ENCODE measurements around the gene PRKG1. TPM values are rescaled to one million over a fixed set of nuclear protein-coding genes. Genes with fewer than 3 reads are reported as not detected.
"Not testable (repeated sequence)": the region's sequence is repeated elsewhere in the genome, so short reads cannot be mapped to it uniquely, and the experiment has no call there.

The PRKG1 gene
- total RNA-seq, 2 experiments from 2014 or later = not detected

GRCh38 chr10:51544933-51545332, 470.6 kb downstream of the PRKG1 start:
- no peaks in the 10 kb centered on the region for H3K9me3 Mint-ChIP-seq (ENCODE audit: low read depth)
- CTCF ChIA-PET = interaction anchor here (0.8 kb wide), 1 partner anchor 54 kb away, joined by 3 read pairs; no protein-coding TSS in a partner anchor

GRCh38 chr10:51547941-51548340, 473.7 kb downstream of the PRKG1 start:
- DNase-seq (no peak), ATAC-seq (no peak)
- Mint-ChIP-seq H3K27ac (no peak overlapping the region), H3K27me3 (no peaks in the 10 kb centered on the region), H3K4me1 (no peaks in the 10 kb centered on the region), H3K36me3 (no peaks in the 10 kb centered on the region), H3K4me3 (no peak overlapping the region), H3K9me3 (ENCODE audit: low read depth) (no peaks in the 10 kb centered on the region)
- CTCF ChIA-PET = no interaction called here

More at GRCh38 chr10:51544933-51545332, 470.6 kb downstream of the PRKG1 start:
- ATAC-seq = no peak
- Mint-ChIP-seq H3K27me3 (peaks cover 3% of the 10 kb centered on the region), H3K4me1 (no peaks in the 10 kb centered on the region), H3K27ac (no peak overlapping the region), H3K4me3 (no peak overlapping the region), H3K36me3 (no peaks in the 10 kb centered on the region)
- no peak for DNase-seq

GRCh38 chr10:51552879-51553278, 478.6 kb downstream of the PRKG1 start:
- DNase-seq (no peak), ATAC-seq (no peak)
- Mint-ChIP-seq H3K4me3 (no peak overlapping the region), H3K9me3 (ENCODE audit: low read depth) (no peaks in the 10 kb centered on the region), H3K36me3 (no peaks in the 10 kb centered on the region), H3K4me1 (no peaks in the 10 kb centered on the region), H3K27ac (no peak overlapping the region), H3K27me3 (no peaks in the 10 kb centered on the region)
- CTCF ChIA-PET = interaction anchor here (0.6 kb wide), 1 partner anchor 71 kb away, joined by 4 read pairs; no protein-coding TSS in a partner anchor

GRCh38 chr10:51564896-51565510, 490.7 kb downstream of the PRKG1 start:
- Mint-ChIP-seq H3K4me3 (no peak overlapping the region), H3K36me3 (no peaks in the 10 kb centered on the region), H3K27me3 (no peaks in the 10 kb centered on the region), H3K4me1 (no peaks in the 10 kb centered on the region), H3K9me3 (ENCODE audit: low read depth) (no peaks in the 10 kb centered on the region), H3K27ac (no peak overlapping the region)
- ATAC-seq (no peak), DNase-seq (no peak)
- CTCF ChIA-PET = no interaction called here

- H3K9me3 Mint-ChIP-seq (ENCODE audit: low read depth) = no peaks in the 10 kb centered on the region
- H3K36me3 Mint-ChIP-seq = no peaks in the 10 kb centered on the region
- DNase-seq (no peak), ATAC-seq (no peak)
- H3K27me3 Mint-ChIP-seq = no peaks in the 10 kb centered on the region
- H3K27ac Mint-ChIP-seq = no peak overlapping the region
- H3K4me3 Mint-ChIP-seq = no peak overlapping the region
- CTCF ChIA-PET = no interaction called here
- no peaks in the 10 kb centered on the region for H3K4me1 Mint-ChIP-seq
Observed at GRCh38 chr10:51567271-51567670, 493.0 kb downstream of the PRKG1 start.

- no peaks in the 10 kb centered on the region for H3K36me3 Mint-ChIP-seq
- H3K4me1 Mint-ChIP-seq = no peaks in the 10 kb centered on the region
- no peak overlapping the region for H3K4me3 Mint-ChIP-seq
- no peak for ATAC-seq
- H3K9me3 Mint-ChIP-seq (ENCODE audit: low read depth) = no peaks in the 10 kb centered on the region
- no peak for DNase-seq
- CTCF ChIA-PET = no interaction called here
- H3K27ac Mint-ChIP-seq = no peak overlapping the region
- H3K27me3 Mint-ChIP-seq = peaks cover 2% of the 10 kb centered on the region
Observed at GRCh38 chr10:51569467-51569866, 495.2 kb downstream of the PRKG1 start.

GRCh38 chr10:51574248-51575048, 500.2 kb downstream of the PRKG1 start:
- H3K9me3 Mint-ChIP-seq (ENCODE audit: low read depth) = no peaks in the 10 kb centered on the region
- H3K27ac Mint-ChIP-seq = no peak overlapping the region
- no peaks in the 10 kb centered on the region for H3K4me1 Mint-ChIP-seq
- DNase-seq = no peak
- H3K4me3 Mint-ChIP-seq = no peak overlapping the region
- CTCF ChIA-PET = no interaction called here
- H3K36me3 Mint-ChIP-seq = no peaks in the 10 kb centered on the region
- peaks cover 2% of the 10 kb centered on the region for H3K27me3 Mint-ChIP-seq
- no peak for ATAC-seq

- H3K27ac Mint-ChIP-seq; H3K9me3 Mint-ChIP-seq (ENCODE audit: low read depth); H3K36me3 Mint-ChIP-seq; H3K4me3 Mint-ChIP-seq; ATAC-seq; CTCF ChIA-PET; H3K4me1 Mint-ChIP-seq; H3K27me3 Mint-ChIP-seq; DNase-seq: not testable (repeated sequence)
Observed at GRCh38 chr10:51581196-51581595, 506.9 kb downstream of the PRKG1 start.

GRCh38 chr10:51583976-51584375, 509.7 kb downstream of the PRKG1 start:
- no peaks in the 10 kb centered on the region for H3K36me3 Mint-ChIP-seq
- DNase-seq (no peak), ATAC-seq (no peak)
- H3K4me1 Mint-ChIP-seq = no peaks in the 10 kb centered on the region
- no peaks in the 10 kb centered on the region for H3K9me3 Mint-ChIP-seq (ENCODE audit: low read depth)
- no peaks in the 10 kb centered on the region for H3K27me3 Mint-ChIP-seq
- CTCF ChIA-PET = no interaction called here
- H3K4me3 Mint-ChIP-seq = no peak overlapping the region
- H3K27ac Mint-ChIP-seq = no peak overlapping the region

GRCh38 chr10:51585742-51586141, 511.5 kb downstream of the PRKG1 start:
- ATAC-seq = no peak
- CTCF ChIA-PET = no interaction called here
- no peaks in the 10 kb centered on the region for H3K27me3 Mint-ChIP-seq
- no peaks in the 10 kb centered on the region for H3K36me3 Mint-ChIP-seq
- no peak overlapping the region for H3K4me3 Mint-ChIP-seq
- no peak overlapping the region for H3K27ac Mint-ChIP-seq
- H3K9me3 Mint-ChIP-seq (ENCODE audit: low read depth) = no peaks in the 10 kb centered on the region
- no peak for DNase-seq
- H3K4me1 Mint-ChIP-seq = no peaks in the 10 kb centered on the region

GRCh38 chr10:51588984-51589383, 514.7 kb downstream of the PRKG1 start:
- CTCF ChIA-PET = no interaction called here
- H3K4me3 Mint-ChIP-seq = no peak overlapping the region
- no peaks in the 10 kb centered on the region for H3K9me3 Mint-ChIP-seq (ENCODE audit: low read depth)
- no peaks in the 10 kb centered on the region for H3K4me1 Mint-ChIP-seq
- H3K36me3 Mint-ChIP-seq = no peaks in the 10 kb centered on the region
- ATAC-seq (no peak), DNase-seq (no peak)
- no peak overlapping the region for H3K27ac Mint-ChIP-seq
- H3K27me3 Mint-ChIP-seq = no peaks in the 10 kb centered on the region

GRCh38 chr10:51590818-51591217, 516.5 kb downstream of the PRKG1 start:
- H3K27me3 Mint-ChIP-seq = no peaks in the 10 kb centered on the region
- H3K9me3 Mint-ChIP-seq (ENCODE audit: low read depth) = no peaks in the 10 kb centered on the region
- no peak overlapping the region for H3K27ac Mint-ChIP-seq
- ATAC-seq (no peak), DNase-seq (no peak)
- no peaks in the 10 kb centered on the region for H3K36me3 Mint-ChIP-seq
- H3K4me3 Mint-ChIP-seq = no peak overlapping the region
- CTCF ChIA-PET = no interaction called here
- H3K4me1 Mint-ChIP-seq = no peaks in the 10 kb centered on the region

- H3K4me1 Mint-ChIP-seq = no peaks in the 10 kb centered on the region
- H3K27ac Mint-ChIP-seq = no peak overlapping the region
- H3K27me3 Mint-ChIP-seq = no peaks in the 10 kb centered on the region
- DNase-seq (no peak), ATAC-seq (no peak)
- H3K9me3 Mint-ChIP-seq (ENCODE audit: low read depth) = no peaks in the 10 kb centered on the region
- CTCF ChIA-PET = no interaction called here
- no peak overlapping the region for H3K4me3 Mint-ChIP-seq
- no peaks in the 10 kb centered on the region for H3K36me3 Mint-ChIP-seq
Observed at GRCh38 chr10:51596695-51597094, 522.4 kb downstream of the PRKG1 start.

GRCh38 chr10:51599647-51600046, 525.4 kb downstream of the PRKG1 start:
- no peaks in the 10 kb centered on the region for H3K27me3 Mint-ChIP-seq
- no peaks in the 10 kb centered on the region for H3K36me3 Mint-ChIP-seq
- no peak for DNase-seq
- H3K4me1 Mint-ChIP-seq = no peaks in the 10 kb centered on the region
- no peak overlapping the region for H3K27ac Mint-ChIP-seq
- H3K4me3 Mint-ChIP-seq = no peak overlapping the region
- no peak for ATAC-seq
- CTCF ChIA-PET = no interaction called here
- no peaks in the 10 kb centered on the region for H3K9me3 Mint-ChIP-seq (ENCODE audit: low read depth)

Measured in activated CD8-positive, alpha-beta memory T cell treated with anti-CD3 and anti-CD28 coated beads, Interleukin-2, amount 10 ng/mL, durations not matched to agents 7 days and 5 days (primary cell).